OCI-LY1 (cell line): Measurements from ENCODE around the gene DCAF5.

Experiments used
- CTCF ChIP-seq: fragments of 200-600 bp; sonication (generic), shearing (Covaris generic); IDR thresholded peaks from 2 replicates; pipeline ENCODE4 v1.5.1; 2017; ENCODE audit warnings: mild to moderate bottlenecking, antibody characterized with exemption, low read length, moderate library complexity, mixed read lengths
- EZH2 ChIP-seq: fragments of 200-600 bp; sonication (generic), shearing (Covaris generic); IDR thresholded peaks from 2 replicates; pipeline ENCODE4 v1.8.0; 2017; ENCODE audit warnings: borderline replicate concordance, mixed run types, mild to moderate bottlenecking, antibody characterized with exemption, low read length, moderate library complexity, mixed read lengths

- TF ChIP-seq CTCF (peak; percentile 47), EZH2 (no peak)
These were observed 51.5 kb downstream of the DCAF5 start for GRCh38 chr14:69101331-69101826.
